GM18861 (cell line): ENCODE data around the gene DDX56.
"Not testable (repeated sequence)": the region's sequence is repeated elsewhere in the genome, so short reads cannot be mapped to it uniquely, and the experiment has no call there.

Experiments
- ATAC-seq: cut with Tn5 transposase; IDR thresholded peaks from one replicate; pipeline ENCODE4 v1.9.1; 2021; ENCODE audit not compliant: unreplicated experiment

DDX56 gene

GRCh38 chr7:44599222-44599621, 25.5 kb upstream of the DDX56 start:
- ATAC-seq = no peak

- ATAC-seq = not testable (repeated sequence)
Observed at GRCh38 chr7:44597181-44597580, 23.5 kb upstream of the DDX56 start.

- no peak for ATAC-seq
Observed at GRCh38 chr7:44595934-44596635, 22.4 kb upstream of the DDX56 start.

- ATAC-seq = no peak
Observed at GRCh38 chr7:44590910-44591309, 17.2 kb upstream of the DDX56 start.

- ATAC-seq = no peak
Observed at GRCh38 chr7:44587843-44588711, 14.4 kb upstream of the DDX56 start.

- no peak for ATAC-seq
Observed at GRCh38 chr7:44583146-44583865, 9.6 kb upstream of the DDX56 start.

- ATAC-seq = peak; percentile 80
Observed at GRCh38 chr7:44581879-44582603, 8.3 kb upstream of the DDX56 start, which contains the start of gene TMED4. Gene TMED4 (minus strand): TSS chr7:44582231. CDS start chr7:44582206, 25 bp downstream.

GRCh38 chr7:44580945-44581878, 7.5 kb upstream of the DDX56 start:
- peak; percentile 21 for ATAC-seq

- ATAC-seq = no peak
Observed at GRCh38 chr7:44576228-44576627, 2.5 kb upstream of the DDX56 start.

- no peak for ATAC-seq
Observed at GRCh38 chr7:44575054-44575453, 1.3 kb upstream of the DDX56 start.

- ATAC-seq = no peak
Observed at GRCh38 chr7:44574287-44574872, 672 bp upstream of the DDX56 start.

GRCh38 chr7:44572771-44573170, 937 bp downstream of the DDX56 start:
- ATAC-seq = no peak

- no peak for ATAC-seq
Observed at GRCh38 chr7:44569959-44570358, 3.7 kb downstream of the DDX56 start.

- ATAC-seq = no peak
Observed at GRCh38 chr7:44568771-44569560, 4.7 kb downstream of the DDX56 start.

- ATAC-seq = no peak
Observed at GRCh38 chr7:44567884-44568283, 5.8 kb downstream of the DDX56 start.

GRCh38 chr7:44566680-44567079, 7.0 kb downstream of the DDX56 start:
- no peak for ATAC-seq

GRCh38 chr7:44565795-44566559, 7.7 kb downstream of the DDX56 start:
- peak; percentile 24 for ATAC-seq
